H9 (cell line): Measurements from ENCODE around the gene EPHB6. TPM values are rescaled to one million over a fixed set of nuclear protein-coding genes. Genes with fewer than 3 reads are reported as not detected.

ENCODE experiments used
- DNase-seq: peaks from one replicate; pipeline ENCODE4 v3.0.0-alpha.2; 2017
- H2AFZ ChIP-seq: one replicate; pipeline ENCODE4 v1.6.1; 2013; ENCODE audit warnings: mild to moderate bottlenecking, low read length, control low read depth, moderate library complexity
- H2AK5ac ChIP-seq: 2 replicates; pipeline ENCODE4 v1.6.1; 2013; ENCODE audit warnings: low read length, control low read depth, mixed read lengths; ENCODE audit not compliant: insufficient read length
- H2BK120ac ChIP-seq: one replicate; pipeline ENCODE4 v1.6.1; 2013; ENCODE audit warnings: low read depth, mild to moderate bottlenecking, low read length, control low read depth, inconsistent platforms; ENCODE audit not compliant: poor library complexity, severe bottlenecking
- H2BK12ac ChIP-seq: 2 replicates; pipeline ENCODE4 v1.6.1; 2013; ENCODE audit warnings: low read length, control low read depth, mixed read lengths, low read depth; ENCODE audit not compliant: insufficient read length
- H2BK15ac ChIP-seq: 2 replicates; pipeline ENCODE4 v1.6.1; 2013; ENCODE audit warnings: low read depth, low read length, control low read depth
- H2BK20ac ChIP-seq: one replicate; pipeline ENCODE4 v1.6.1; 2013; ENCODE audit warnings: low read depth, mild to moderate bottlenecking, low read length, control low read depth, inconsistent platforms; ENCODE audit not compliant: poor library complexity, severe bottlenecking
- H2BK5ac ChIP-seq: 2 replicates; pipeline ENCODE4 v1.6.1; 2013; ENCODE audit warnings: low read length, control low read depth, mixed read lengths; ENCODE audit not compliant: insufficient read length
- H3K14ac ChIP-seq: 2 replicates; pipeline ENCODE4 v1.6.1; 2013; ENCODE audit warnings: low read length, control low read depth; ENCODE audit not compliant: insufficient read depth
- H3K18ac ChIP-seq: 2 replicates; pipeline ENCODE4 v1.6.1; 2013; ENCODE audit warnings: low read depth, mild to moderate bottlenecking, mixed read lengths, low read length, control low read depth; ENCODE audit not compliant: insufficient read length
- H3K23ac ChIP-seq: 2 replicates; pipeline ENCODE4 v1.6.1; 2013; ENCODE audit warnings: low read length, control low read depth, mixed read lengths, low read depth; ENCODE audit not compliant: insufficient read length
- H3K23me2 ChIP-seq: 2 replicates; pipeline ENCODE4 v1.6.1; 2013; ENCODE audit warnings: low read depth, mild to moderate bottlenecking, mixed read lengths, low read length, control low read depth; ENCODE audit not compliant: insufficient read length, poor library complexity, severe bottlenecking
- H3K27ac ChIP-seq: 2 replicates; pipeline ENCODE4 v1.5.1; 2013; ENCODE audit warnings: low read length, control low read depth, mixed read lengths, low read depth; ENCODE audit not compliant: insufficient read length
- H3K27me3 ChIP-seq: 2 replicates; pipeline ENCODE4 v1.6.1; 2013; ENCODE audit warnings: low read length, control low read depth, inconsistent platforms; ENCODE audit not compliant: insufficient read depth
- H3K4ac ChIP-seq: 2 replicates; pipeline ENCODE4 v1.6.1; 2013; ENCODE audit warnings: low read depth, mild to moderate bottlenecking, control low read depth, inconsistent platforms, low read length, moderate library complexity
- H3K4me1 ChIP-seq: 2 replicates; pipeline ENCODE4 v1.6.1; 2013; ENCODE audit warnings: low read length, control low read depth, inconsistent platforms; ENCODE audit not compliant: insufficient read depth
- H3K4me2 ChIP-seq: 2 replicates; pipeline ENCODE4 v1.6.1; 2013; ENCODE audit warnings: low read length, control low read depth, mixed read lengths; ENCODE audit not compliant: insufficient read length, insufficient read depth
- H3K56ac ChIP-seq: 2 replicates; pipeline ENCODE4 v1.6.1; 2013; ENCODE audit warnings: low read depth, mild to moderate bottlenecking, mixed read lengths, low read length, control low read depth; ENCODE audit not compliant: insufficient read length
- H3K79me1 ChIP-seq: 2 replicates; pipeline ENCODE4 v1.6.1; 2013; ENCODE audit warnings: low read depth, mild to moderate bottlenecking, moderate library complexity, low read length, control low read depth, inconsistent platforms; ENCODE audit not compliant: insufficient read depth, poor library complexity, severe bottlenecking
- H3K79me2 ChIP-seq: 2 replicates; pipeline ENCODE4 v1.6.1; 2013; ENCODE audit warnings: low read length, control low read depth, inconsistent platforms; ENCODE audit not compliant: insufficient read depth
- H3K9ac ChIP-seq: 2 replicates; pipeline ENCODE4 v1.6.1; 2013; ENCODE audit warnings: low read length, control low read depth, mixed read lengths; ENCODE audit not compliant: insufficient read length; ENCODE audit errors: extremely low read depth
- H3K9me3 ChIP-seq: one replicate; pipeline ENCODE4 v1.6.1; 2013; ENCODE audit warnings: low read depth, low read length, inconsistent platforms; ENCODE audit not compliant: control insufficient read depth
- H3T11ph ChIP-seq: one replicate; pipeline ENCODE4 v1.6.1; 2013; ENCODE audit warnings: mild to moderate bottlenecking, low read length, control low read depth, inconsistent platforms
- H4K20me1 ChIP-seq: one replicate; pipeline ENCODE4 v1.6.1; 2013; ENCODE audit not compliant: control insufficient read depth, insufficient read length, insufficient read depth
- H4K5ac ChIP-seq: 2 replicates; pipeline ENCODE4 v1.6.1; 2013; ENCODE audit warnings: low read depth, mild to moderate bottlenecking, mixed read lengths, low read length, control low read depth; ENCODE audit not compliant: insufficient read length
- H4K8ac ChIP-seq: replicated peaks from 2 replicates; pipeline ENCODE4 v1.6.1; 2013; ENCODE audit warnings: low read length, control low read depth, mixed read lengths, low read depth; ENCODE audit not compliant: insufficient read length
- H4K91ac ChIP-seq: 2 replicates; pipeline ENCODE4 v1.6.1; 2013; ENCODE audit warnings: low read depth, mild to moderate bottlenecking, moderate library complexity, mixed read lengths, low read length, control low read depth; ENCODE audit not compliant: insufficient read length
- H3K27ac Mint-ChIP-seq, 3 experiments: 2 replicates in 2 of 3; 3 replicates in 1 of 3; pipeline ENCODE4 v1.8.0; 2020 to 2021; ENCODE audit warnings: mixed read lengths in 3 of 3, mild to moderate bottlenecking in 1 of 3, moderate library complexity in 1 of 3
- H3K27me3 Mint-ChIP-seq: 2 replicates; pipeline ENCODE4 v1.8.0; 2021; ENCODE audit warnings: low read depth, mild to moderate bottlenecking, moderate library complexity, mixed read lengths
- H3K36me3 Mint-ChIP-seq, 3 experiments: 2 replicates in 2 of 3; 3 replicates in 1 of 3; pipeline ENCODE4 v1.8.0; 2020 to 2021; ENCODE audit warnings: low read depth in 3 of 3, mixed read lengths in 3 of 3; ENCODE audit not compliant: insufficient read depth in 1 of 3
- H3K4me1 Mint-ChIP-seq, 2 experiments: 2 replicates each; pipeline ENCODE4 v1.8.0; 2020; ENCODE audit warnings: mixed read lengths in 2 of 2
- H3K4me3 Mint-ChIP-seq, 2 experiments: 2 replicates in 1 of 2; 3 replicates in 1 of 2; pipeline ENCODE4 v1.8.0; 2020 to 2021; ENCODE audit warnings: mild to moderate bottlenecking in 2 of 2, mixed read lengths in 2 of 2, moderate library complexity in 1 of 2
- H3K9me3 Mint-ChIP-seq, 2 experiments: 2 replicates in 1 of 2; 3 replicates in 1 of 2; pipeline ENCODE4 v1.8.0; 2020; ENCODE audit warnings: mild to moderate bottlenecking in 2 of 2, mixed read lengths in 2 of 2, moderate library complexity in 1 of 2
- CTCF ChIP-seq: fragments of 200-600 bp; sonication (generic); conservative IDR thresholded peaks from 3 replicates; pipeline ENCODE4 v1.8.0; 2021; ENCODE audit warnings: antibody characterized with exemption, mild to moderate bottlenecking
- WGBS: extraction: QIAGEN DNeasy Blood & Tissue Kit; methylation state at CpG from one replicate; pipeline ENCODE4 v1.1.7; 2013; ENCODE audit warnings: missing lambda C conversion rate, low lambda C conversion rate, mixed read lengths; ENCODE audit not compliant: insufficient read length; ENCODE audit errors: extremely low coverage; 5-methylcytosine and 5-hydroxymethylcytosine counted together
- total RNA-seq: library from RNA; stranded (reverse); gene quantifications from 2 replicates; pipeline ENCODE4 v1.2.1, GENCODE V29; 2021

Gene EPHB6
- total RNA-seq, 1 experiment from 2014 or later, result 9.7 TPM

- peaks cover 4% of the 10 kb centered on the region; the same call in 1 of the 2 replicates for H3K27me3 Mint-ChIP-seq
- Histone ChIP-seq H3K4ac (no peak overlapping the region), H2BK20ac (no peak overlapping the region), H2BK15ac (no peak overlapping the region), H3K79me1 (no peaks in the 10 kb centered on the region), H2BK12ac (no peak overlapping the region), H4K20me1 (no peaks in the 10 kb centered on the region), H3K56ac (no peak overlapping the region), H3K4me2 (no peak overlapping the region), H2AK5ac (no peak overlapping the region), H4K5ac (no peak overlapping the region), H3K9me3 (no peaks in the 10 kb centered on the region), H3K9ac (no peak overlapping the region), H3K27ac (no peak overlapping the region), H3K14ac (no peak overlapping the region), H3K23me2 (no peaks in the 10 kb centered on the region), H4K8ac (no peak overlapping the region), H3K18ac (no peak overlapping the region), H4K91ac (no peak overlapping the region), H3T11ph (no peak overlapping the region), H2BK5ac (no peak overlapping the region), H3K4me1 (peaks cover 8% of the 10 kb centered on the region), H2AFZ (no peak overlapping the region), H3K27me3 (no peaks in the 10 kb centered on the region), H3K23ac (no peak overlapping the region), H2BK120ac (no peak overlapping the region), H3K79me2 (no peaks in the 10 kb centered on the region)
- peak; percentile 85 for DNase-seq
- peak; percentile 77 for TF ChIP-seq CTCF
- peaks cover 0 to 18% (median 5%) of the 10 kb centered on the region in 3 experiments; a peak in 5 of 7 replicates for H3K36me3 Mint-ChIP-seq
- no CpG with 5 or more reads among the region's 18 CpGs for whole genome bisulfite sequencing
- no peaks in the 10 kb centered on the region for H3K9me3 Mint-ChIP-seq
- no peak overlapping the region; a peak in 1 of 7 replicates for H3K27ac Mint-ChIP-seq
- H3K4me3 Mint-ChIP-seq, result peak overlapping the region in 1 of 2 experiments; percentile 50; a peak in 1 of 5 replicates
- H3K4me1 Mint-ChIP-seq, result peaks cover 29 to 38% of the 10 kb centered on the region in 2 experiments
Observed at GRCh38 chr7:142866361-142867096, 11.7 kb downstream of the EPHB6 start.
